Esophagus muscularis mucosa (tissue), 4 donors: ENCODE measurements around the gene PLXNA1. TPM values are rescaled to one million over a fixed set of nuclear protein-coding genes. Genes with fewer than 3 reads are reported as not detected.

Source experiments
- DNase-seq: peaks from one replicate; pipeline ENCODE4 v3.0.0-alpha.2; 2017; ENCODE audit errors: extremely low spot score
- H3K27ac ChIP-seq, 4 donors: fragments of 200-600 bp; sonication (generic); replicated peaks in 1 of 4; 1 replicate in 3 of 4; 2 replicates in 1 of 4; pipeline ENCODE4 v1.5.1; 2016 to 2019; ENCODE audit warnings: mild to moderate bottlenecking in 1 of 4
- H3K27me3 ChIP-seq, 4 donors: fragments of 200-600 bp; sonication (generic); one replicate each; pipeline versions ENCODE4 v1.5.1 to v1.6.0; 2016 to 2019
- H3K36me3 ChIP-seq, 4 donors: fragments of 200-600 bp; sonication (generic); one replicate each; pipeline ENCODE4 v1.5.1; 2016 to 2019
- H3K4me1 ChIP-seq, 4 donors: fragments of 200-600 bp; sonication (generic); one replicate each; pipeline ENCODE4 v1.5.1; 2016 to 2019
- H3K4me3 ChIP-seq, 4 donors: fragments of 200-600 bp; sonication (generic); 1 replicate in 2 of 4; 2 replicates in 2 of 4; pipeline ENCODE4 v1.5.1; 2016 to 2019; ENCODE audit warnings: mild to moderate bottlenecking in 4 of 4, moderate library complexity in 1 of 4
- H3K9me3 ChIP-seq, 4 donors: fragments of 200-600 bp; sonication (generic); 1 replicate in 3 of 4; 2 replicates in 1 of 4; pipeline ENCODE4 v1.5.1; 2016 to 2019
- EP300 ChIP-seq: sonication (generic); formaldehyde crosslinking; IDR thresholded peaks from one replicate; pipeline ENCODE4 v1.6.1; 2017; ENCODE audit warnings: antibody characterized with exemption
- POLR2A ChIP-seq: fragments of 450-650 bp; IDR thresholded peaks from one replicate; pipeline ENCODE4 v1.6.1; 2017; ENCODE audit warnings: antibody characterized with exemption, moderate library complexity, mild to moderate bottlenecking, low read depth
- POLR2AphosphoS5 ChIP-seq, 2 donors: sonication (generic); formaldehyde crosslinking; IDR thresholded peaks; one replicate each; pipeline ENCODE4 v1.6.1; 2017; ENCODE audit warnings: antibody characterized with exemption in 2 of 2
- WGBS: methylation state at CpG from one replicate; pipeline ENCODE4 v1.1.5; 2018; 5-methylcytosine and 5-hydroxymethylcytosine counted together
- intact Hi-C: fragments of 100-400 bp; cut with DNase I; formaldehyde crosslinking; loops from one replicate; pipeline ENCODE4 v1.15.1; 2023
- total RNA-seq, 4 donors: library from RNA; depleted of rRNA; stranded (reverse); fragments of >200 nt; gene quantifications; one replicate each; pipeline versions ENCODE4 v1.1.0 to v1.2.1, GENCODE V29; 2016
- TF ChIP-seq, protein P1 (sequence below), 3 experiments: fragments of 200-600 bp in 2 of 3; fragments of 450-650 bp in 1 of 3; sonication (generic) in 2 of 3; IDR thresholded peaks; one replicate each; pipeline ENCODE4 v1.5.1; 2017 to 2019; ENCODE audit warnings: antibody characterized with exemption in 3 of 3, mild to moderate bottlenecking in 2 of 3, moderate library complexity in 1 of 3

Gene PLXNA1
- total RNA-seq, 4 donors from 2014 or later = 33.6 to 82.4 (median 47.0) TPM

DNA sequence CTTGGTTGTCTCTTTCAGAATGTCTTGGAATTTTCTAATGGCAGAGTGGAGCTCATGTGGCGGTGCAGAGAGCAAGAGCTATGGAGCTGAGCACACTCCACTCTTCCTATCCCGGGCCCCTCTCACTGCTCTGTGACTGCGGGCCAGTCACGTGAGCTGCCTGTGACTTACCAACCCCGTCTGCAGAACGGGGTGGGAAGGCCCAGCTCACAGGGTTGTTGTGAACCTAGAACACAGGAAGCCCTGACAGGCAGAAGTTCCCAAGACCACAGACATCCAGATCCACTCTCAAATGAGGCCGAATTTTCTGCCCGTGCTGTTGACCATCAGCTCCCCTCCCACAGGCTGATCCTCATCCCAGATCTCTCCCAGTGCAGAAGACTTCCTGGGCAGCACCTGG is 35.5 kb upstream of the PLXNA1 start:
- Histone ChIP-seq H3K27me3 (no peaks in the 10 kb centered on the region), H3K4me3 (no peak overlapping the region), H3K36me3 (peaks cover 0 to 11% (median 2%) of the 10 kb centered on the region in 4 donors), H3K27ac (no peak overlapping the region), H3K4me1 (no peaks in the 10 kb centered on the region), H3K9me3 (no peaks in the 10 kb centered on the region)
- DNase-seq = no peak
- TF ChIP-seq EP300 (no peak), POLR2A (no peak), POLR2AphosphoS5 (IDR thresholded peaks at IDR 0.05) (no peak)
- TF ChIP-seq, protein P1, sequence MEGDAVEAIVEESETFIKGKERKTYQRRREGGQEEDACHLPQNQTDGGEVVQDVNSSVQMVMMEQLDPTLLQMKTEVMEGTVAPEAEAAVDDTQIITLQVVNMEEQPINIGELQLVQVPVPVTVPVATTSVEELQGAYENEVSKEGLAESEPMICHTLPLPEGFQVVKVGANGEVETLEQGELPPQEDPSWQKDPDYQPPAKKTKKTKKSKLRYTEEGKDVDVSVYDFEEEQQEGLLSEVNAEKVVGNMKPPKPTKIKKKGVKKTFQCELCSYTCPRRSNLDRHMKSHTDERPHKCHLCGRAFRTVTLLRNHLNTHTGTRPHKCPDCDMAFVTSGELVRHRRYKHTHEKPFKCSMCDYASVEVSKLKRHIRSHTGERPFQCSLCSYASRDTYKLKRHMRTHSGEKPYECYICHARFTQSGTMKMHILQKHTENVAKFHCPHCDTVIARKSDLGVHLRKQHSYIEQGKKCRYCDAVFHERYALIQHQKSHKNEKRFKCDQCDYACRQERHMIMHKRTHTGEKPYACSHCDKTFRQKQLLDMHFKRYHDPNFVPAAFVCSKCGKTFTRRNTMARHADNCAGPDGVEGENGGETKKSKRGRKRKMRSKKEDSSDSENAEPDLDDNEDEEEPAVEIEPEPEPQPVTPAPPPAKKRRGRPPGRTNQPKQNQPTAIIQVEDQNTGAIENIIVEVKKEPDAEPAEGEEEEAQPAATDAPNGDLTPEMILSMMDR (IDR thresholded peaks at IDR 0.05) = no peak
- WGBS = 61% methylated on average over 8 of the region's 8 CpGs
- intact Hi-C loops = no loop called here

DNA sequence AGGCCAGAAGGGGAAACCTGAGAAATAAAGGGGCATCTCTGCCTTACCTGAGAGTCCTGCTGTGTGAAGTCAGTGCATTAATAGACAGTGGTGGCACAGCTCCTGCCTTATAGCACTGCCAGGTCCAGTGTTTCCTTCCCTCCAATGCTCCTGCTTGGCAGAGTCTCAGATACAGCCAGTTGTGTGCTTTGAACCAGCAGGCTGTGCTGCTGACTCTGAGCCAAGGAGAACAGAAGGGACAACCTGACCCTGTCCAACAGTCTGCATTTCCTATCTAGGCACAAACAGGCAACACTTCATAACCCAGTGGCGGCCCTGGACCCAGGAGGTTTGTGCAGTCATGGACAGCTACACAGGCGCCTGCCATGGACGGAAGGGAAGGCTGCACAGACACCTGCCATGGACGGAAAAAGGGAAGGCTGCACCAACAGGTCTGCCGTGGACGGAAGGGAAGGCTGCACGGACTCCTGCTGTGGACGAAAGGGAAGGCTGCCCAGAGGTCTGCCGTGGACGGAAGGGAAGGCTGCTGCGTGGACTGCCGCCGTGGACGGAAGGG is 33.9 kb upstream of the PLXNA1 start:
- peaks cover 0 to 16% (median 2%) of the 10 kb centered on the region in 4 donors for H3K36me3 ChIP-seq
- no peak overlapping the region for H3K4me3 ChIP-seq
- no peaks in the 10 kb centered on the region for H3K9me3 ChIP-seq
- no peaks in the 10 kb centered on the region for H3K4me1 ChIP-seq
- intact Hi-C loops = no loop called here
- H3K27ac ChIP-seq = no peak overlapping the region
- no peak for TF ChIP-seq EP300
- TF ChIP-seq, protein P1 (IDR thresholded peaks at IDR 0.05) = no peak
- no peak for TF ChIP-seq POLR2A
- no peak for TF ChIP-seq POLR2AphosphoS5 (IDR thresholded peaks at IDR 0.05)
- 99% methylated on average over 11 of the region's 14 CpGs for WGBS
- no peak for DNase-seq
- H3K27me3 ChIP-seq = no peaks in the 10 kb centered on the region

DNA sequence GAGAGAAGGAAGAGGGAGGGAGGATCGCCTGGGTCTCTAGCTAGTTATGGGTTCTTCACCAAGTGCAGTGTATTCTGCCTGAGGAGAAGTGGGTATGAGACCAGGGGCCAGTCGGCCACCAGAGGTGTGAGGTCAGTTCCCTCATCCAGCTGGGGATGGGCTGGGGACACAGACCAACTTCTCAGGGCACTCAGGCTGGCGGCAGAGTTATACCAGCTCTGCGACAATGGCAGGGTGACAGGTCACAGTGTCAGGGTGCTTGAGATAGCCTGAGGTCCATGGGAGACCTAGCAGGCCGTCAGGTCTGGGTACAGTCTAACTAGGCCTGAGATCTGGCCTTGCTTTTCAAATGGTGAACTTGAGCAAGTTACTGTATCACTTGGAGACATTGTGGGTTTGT is 31.4 kb upstream of the PLXNA1 start:
- TF ChIP-seq, protein P1 (IDR thresholded peaks at IDR 0.05) = no peak
- TF ChIP-seq POLR2AphosphoS5 (IDR thresholded peaks at IDR 0.05) = no peak
- TF ChIP-seq POLR2A = no peak
- no peak for TF ChIP-seq EP300
- Histone ChIP-seq H3K4me1 (no peaks in the 10 kb centered on the region), H3K9me3 (no peaks in the 10 kb centered on the region), H3K27me3 (no peaks in the 10 kb centered on the region), H3K4me3 (no peak overlapping the region), H3K36me3 (peaks cover 0 to 16% (median 2%) of the 10 kb centered on the region in 4 donors), H3K27ac (no peak overlapping the region)
- no peak for DNase-seq
- WGBS = 90% methylated on average over 5 of the region's 5 CpGs
- intact Hi-C loops = no loop called here

DNA sequence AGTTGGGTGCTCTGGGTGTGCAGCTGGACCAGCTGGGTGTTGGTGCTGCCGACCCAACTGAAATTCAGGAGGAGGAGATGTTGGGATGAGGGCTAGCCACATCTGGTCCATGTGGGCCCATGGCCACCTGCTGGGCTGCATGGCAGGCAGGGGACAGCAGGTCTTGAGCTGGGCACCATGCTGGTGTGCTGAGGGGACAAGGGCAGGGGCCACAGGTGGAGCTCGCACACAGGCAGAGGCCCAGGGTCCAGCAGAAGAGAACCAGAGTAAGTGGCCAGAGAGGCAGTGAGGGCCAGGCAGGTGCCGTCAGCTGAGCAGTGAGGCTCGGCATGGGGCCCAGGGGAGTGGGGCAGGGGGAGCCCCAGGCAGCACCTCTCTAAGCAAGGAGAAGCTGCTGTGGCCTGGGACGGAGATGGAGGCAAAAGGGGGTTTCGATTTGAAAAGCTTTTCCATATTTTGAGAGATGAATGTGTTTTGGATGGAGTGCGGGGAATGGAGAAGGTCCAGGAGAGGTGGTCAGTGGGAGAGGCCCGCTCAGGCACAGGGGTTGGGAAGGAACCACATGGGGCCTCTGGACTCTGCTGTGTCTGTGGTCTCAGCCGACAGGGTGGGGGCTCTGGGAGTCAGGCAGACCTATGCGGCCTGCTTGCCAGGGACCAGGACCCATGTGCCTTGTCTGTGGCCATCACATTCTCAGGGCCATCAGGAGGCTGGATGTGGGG is 30.5 kb upstream of the PLXNA1 start:
- no peaks in the 10 kb centered on the region for H3K4me1 ChIP-seq
- no peaks in the 10 kb centered on the region for H3K27me3 ChIP-seq
- H3K36me3 ChIP-seq = peaks cover 0 to 19% (median 4%) of the 10 kb centered on the region in 4 donors
- no peak overlapping the region for H3K4me3 ChIP-seq
- no peak for TF ChIP-seq EP300
- TF ChIP-seq POLR2AphosphoS5 (IDR thresholded peaks at IDR 0.05) = no peak
- no peak for TF ChIP-seq POLR2A
- TF ChIP-seq, protein P1 (IDR thresholded peaks at IDR 0.05) = no peak
- WGBS = 93% methylated on average over 10 of the region's 10 CpGs
- no peaks in the 10 kb centered on the region for H3K9me3 ChIP-seq
- no peak overlapping the region for H3K27ac ChIP-seq
- intact Hi-C loops = no loop called here
- DNase-seq = no peak
